Fibroblast of the aortic adventitia (primary cell): ENCODE results near the gene SAP25. TPM values are rescaled to one million over a fixed set of nuclear protein-coding genes. Genes with fewer than 3 reads are reported as not detected.

ENCODE experiments used
- DNase-seq: peaks from one replicate; pipeline ENCODE4 v3.0.0-alpha.2; 2010; ENCODE audit warnings: low read depth
- H3K4me3 ChIP-seq: 2 replicates; pipeline ENCODE4 v1.5.1; 2011; ENCODE audit warnings: low read depth, mild to moderate bottlenecking, control low read depth, low read length, moderate library complexity
- CTCF ChIP-seq: IDR thresholded peaks from 2 replicates; pipeline ENCODE4 v1.5.1; 2011; ENCODE audit warnings: mild to moderate bottlenecking, low read length, control low read depth, inconsistent platforms; ENCODE audit not compliant: insufficient read depth
- total RNA-seq: library from RNA; depleted of rRNA; stranded (reverse); fragments of >200 nt; gene quantifications from 2 replicates; pipeline ENCODE4 v1.2.3, GENCODE V29; 2012; ENCODE audit warnings: low replicate concordance

The SAP25 gene
- total RNA-seq, 1 donor: not detected

DNA sequence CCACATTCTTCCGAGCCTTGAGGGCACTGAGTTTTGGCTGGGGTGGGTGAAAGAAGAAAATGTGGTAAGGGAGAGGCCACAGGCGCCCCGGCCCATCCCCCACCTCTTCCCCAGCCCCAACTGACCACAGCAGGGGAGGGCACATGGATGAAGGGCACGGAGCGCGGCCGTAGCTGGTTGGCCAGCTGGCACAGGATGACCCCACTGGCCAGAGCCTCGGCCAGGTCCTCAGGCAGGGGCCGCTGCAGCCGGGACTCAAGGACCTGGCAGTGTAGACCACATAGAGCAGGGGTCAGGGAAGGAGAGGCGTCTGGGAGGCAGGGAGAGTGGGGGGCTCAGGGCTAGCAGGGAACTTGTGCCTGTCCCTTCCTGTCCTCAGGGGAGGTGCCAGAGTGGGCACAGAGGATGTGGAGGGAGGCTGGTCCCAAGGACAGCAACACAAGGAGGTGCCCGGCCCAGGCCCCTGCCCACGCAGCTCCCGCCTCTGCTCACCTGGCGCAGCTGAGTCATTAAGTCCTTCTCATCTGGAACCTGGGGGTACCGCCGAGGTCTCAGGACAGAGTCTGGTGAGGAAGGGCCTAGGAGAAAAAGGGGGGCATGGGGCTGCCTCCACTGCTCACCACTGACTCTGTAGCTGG lies 2.2 kb upstream of the SAP25 start:
- TF ChIP-seq CTCF: no peak
- no peak for DNase-seq
- no peak overlapping the region for H3K4me3 ChIP-seq

- H3K4me3 ChIP-seq: no peak overlapping the region
- TF ChIP-seq CTCF: no peak
- no peak for DNase-seq
Observed at GRCh38 chr7:100575206-100575631, 1.5 kb upstream of the SAP25 start.

DNA sequence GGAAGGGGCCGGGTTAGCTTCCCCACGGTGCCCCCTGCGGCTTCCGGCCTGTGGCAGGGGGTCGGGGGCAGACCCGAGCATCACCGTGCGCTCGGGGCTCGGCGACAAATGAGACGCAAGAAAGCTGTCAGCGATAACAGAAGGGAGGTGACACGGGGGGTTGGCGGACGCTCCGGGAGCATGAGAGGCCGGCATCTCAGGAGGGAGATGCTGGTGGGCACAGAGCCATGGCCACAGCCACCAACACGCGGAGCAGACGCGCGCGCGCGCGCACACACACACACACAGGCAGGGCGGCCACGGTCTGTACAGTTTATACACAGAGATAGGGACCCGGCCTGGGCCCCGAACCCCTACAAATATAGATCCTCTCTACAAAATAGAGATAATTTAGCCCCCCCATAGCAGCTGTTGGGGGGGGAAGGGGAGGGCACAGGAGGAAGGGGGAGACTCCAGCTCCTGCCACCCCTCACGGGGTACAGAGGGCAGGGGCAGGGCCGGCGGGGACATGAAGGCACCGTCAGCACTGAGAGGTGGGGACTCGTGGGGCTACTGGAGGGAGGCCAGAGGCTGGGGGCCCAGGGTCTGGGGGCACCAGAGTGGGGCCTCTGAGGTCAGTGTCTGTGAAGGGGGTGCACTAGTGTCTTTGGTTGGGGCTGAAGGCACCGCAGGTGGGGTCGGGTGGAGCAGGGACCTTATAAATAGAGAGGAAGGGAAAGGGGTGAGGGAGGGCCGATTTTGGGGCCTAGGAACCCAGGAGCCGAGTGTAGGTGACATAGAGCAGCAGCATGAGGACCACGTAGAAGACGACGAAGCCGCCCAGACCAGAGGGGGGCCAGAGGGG lies 884 bp upstream of the SAP25 start:
- H3K4me3 ChIP-seq: no peak overlapping the region
- DNase-seq: no peak
- TF ChIP-seq CTCF: no peak

GRCh38 chr7:100572949-100573675 lies 588 bp downstream of the SAP25 start:
- no peak for TF ChIP-seq CTCF
- H3K4me3 ChIP-seq: no peak overlapping the region
- DNase-seq: no peak

- H3K4me3 ChIP-seq: no peak overlapping the region
- DNase-seq: no peak
- no peak for TF ChIP-seq CTCF
Observed at GRCh38 chr7:100572281-100572948, 1.3 kb downstream of the SAP25 start.

DNA sequence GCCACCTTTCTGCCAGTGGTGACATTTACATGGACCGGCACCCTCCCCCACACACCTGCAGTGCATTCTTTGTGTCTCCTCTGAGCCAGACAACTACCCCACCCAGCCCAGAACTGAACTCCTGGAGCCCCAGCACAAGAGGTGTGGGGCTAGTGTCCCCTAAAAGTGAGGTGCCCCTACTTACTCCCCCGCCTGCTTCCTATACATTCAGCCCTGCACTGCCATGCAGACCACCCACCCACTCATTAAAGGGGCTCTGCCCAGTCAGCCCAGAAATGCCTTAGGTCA lies 1.9 kb downstream of the SAP25 start:
- H3K4me3 ChIP-seq: no peak overlapping the region
- DNase-seq: no peak

More for the DNA sequence above, 1.9 kb downstream of the SAP25 start:
- TF ChIP-seq CTCF: no peak
